GM18502 (cell line): ENCODE data around the gene NELFCD.
A peak's percentile ranks its signal among the peaks of the same experiment; 100 is the strongest.
"Not testable (repeated sequence)": the region's sequence is repeated elsewhere in the genome, so short reads cannot be mapped to it uniquely, and the experiment has no call there.

Experiments used
- ATAC-seq: cut with Tn5 transposase; IDR thresholded peaks from one replicate; pipeline ENCODE4 v1.9.1; 2021; ENCODE audit warnings: mild to moderate bottlenecking; ENCODE audit not compliant: unreplicated experiment, poor library complexity

The NELFCD gene

DNA sequence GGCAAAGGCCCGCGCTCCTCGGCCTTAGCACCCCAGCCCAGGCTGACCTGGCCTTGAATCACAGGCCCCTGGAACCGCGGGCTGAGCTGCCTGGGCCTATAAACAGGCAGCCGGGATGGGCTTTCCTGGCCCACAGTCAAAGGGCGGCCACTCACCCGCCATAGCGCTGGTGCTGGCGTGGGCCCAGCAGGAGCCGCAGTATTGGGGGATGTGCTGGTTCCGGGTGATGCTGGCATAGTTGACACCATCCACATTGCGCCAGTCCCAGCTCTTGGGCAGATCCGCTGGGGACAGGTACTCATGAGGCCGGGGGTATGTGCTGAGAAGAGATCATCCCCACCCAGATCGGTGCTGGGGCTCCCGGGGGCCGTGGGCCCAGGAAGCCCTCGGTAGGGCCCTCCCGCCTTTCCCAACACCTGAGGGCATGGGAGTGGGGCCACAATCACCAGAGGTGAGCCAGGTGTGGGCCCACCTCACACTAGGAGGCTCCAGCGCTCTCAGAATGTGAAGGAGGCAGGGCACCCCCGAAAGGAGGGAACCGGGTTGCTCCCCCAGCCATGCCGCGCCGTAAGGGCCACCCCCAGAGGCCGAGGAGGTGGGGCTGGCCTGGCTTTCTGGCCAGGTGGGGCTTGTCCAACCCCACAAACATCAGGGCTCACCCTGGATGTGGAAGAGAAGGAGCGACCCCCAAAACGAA lies 25.3 kb downstream of the NELFCD start:
- ATAC-seq, result no peak

GRCh38 chr20:59006864-59007664 lies 26.0 kb downstream of the NELFCD start, which contains the start of gene CTSZ:
CTSZ (minus strand) TSS chr20:59007254; CDS start chr20:59007128, 126 bp downstream.
- peak; percentile 24 for ATAC-seq

DNA sequence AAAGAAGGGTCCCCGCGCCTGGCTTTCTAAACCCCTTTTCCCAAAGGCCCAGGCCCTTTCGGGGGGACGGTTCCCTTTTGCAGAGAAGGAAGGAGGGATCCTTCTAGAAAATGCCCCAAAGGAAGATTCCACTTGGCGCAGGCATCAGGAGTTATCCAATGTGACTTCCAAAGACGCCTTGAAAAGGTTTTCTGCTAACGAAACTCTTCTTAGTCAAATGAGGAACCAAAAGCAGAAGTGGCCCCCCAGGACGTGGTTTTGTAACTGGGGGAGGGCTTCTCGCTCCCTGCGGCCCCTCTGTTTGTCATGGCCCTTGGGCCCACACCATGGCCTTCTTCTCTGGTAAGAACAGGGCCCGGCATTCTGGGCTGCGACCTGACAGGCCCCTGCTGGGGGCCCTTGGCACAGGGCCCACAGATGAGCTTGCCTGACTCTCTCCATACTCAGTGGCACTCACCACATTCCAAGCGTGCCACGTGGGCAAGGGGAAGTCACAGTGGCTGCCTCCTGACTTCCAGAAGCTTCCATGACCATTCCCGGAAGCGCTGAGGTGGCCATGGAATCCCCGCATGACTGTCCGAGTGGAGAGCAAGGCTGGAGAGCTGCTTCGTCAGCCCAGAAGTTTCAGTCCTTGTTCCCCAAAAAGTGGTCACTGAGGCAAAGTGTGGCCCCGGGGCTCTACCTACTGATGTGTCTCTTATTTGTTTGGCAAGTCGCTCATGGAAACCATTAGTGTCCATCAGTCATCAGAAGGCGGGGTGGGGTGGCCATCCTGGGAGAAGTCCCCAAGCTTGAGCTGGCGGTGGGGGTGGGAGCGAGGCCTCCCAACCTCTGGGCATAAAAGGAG lies 26.8 kb downstream of the NELFCD start:
- peak; percentile 43 for ATAC-seq

DNA sequence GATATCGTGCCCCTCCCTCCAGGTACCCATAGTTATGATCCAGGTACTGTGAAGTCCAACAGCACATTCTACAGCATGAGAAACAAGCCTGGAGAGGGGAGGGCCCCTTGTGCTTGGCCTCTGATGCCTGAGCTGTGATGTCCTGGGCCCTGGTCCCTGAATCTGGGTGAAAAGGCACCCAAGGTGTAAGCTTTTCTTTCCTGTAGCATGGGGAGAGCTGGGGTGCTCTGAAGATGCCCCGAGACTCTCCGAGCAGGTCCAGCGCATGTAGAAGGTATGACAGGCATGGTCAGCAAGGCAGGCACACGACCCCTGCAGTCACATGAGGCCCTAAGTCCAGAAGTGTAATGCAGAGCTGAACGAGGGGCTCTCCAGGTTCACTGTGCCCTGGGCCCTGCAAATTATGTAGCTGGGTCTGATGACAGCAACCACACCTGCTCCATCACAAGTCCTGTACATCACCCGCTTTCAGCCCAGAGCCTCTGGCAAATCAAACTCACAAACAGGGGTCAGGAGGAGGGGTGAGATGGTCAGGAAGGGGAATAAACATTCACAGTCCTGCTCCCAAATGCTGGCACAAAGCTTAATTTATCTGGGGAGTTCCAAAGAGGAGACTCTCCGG lies 27.8 kb downstream of the NELFCD start:
- ATAC-seq, result no peak

GRCh38 chr20:59010321-59010994 lies 29.4 kb downstream of the NELFCD start:
- no peak for ATAC-seq

DNA sequence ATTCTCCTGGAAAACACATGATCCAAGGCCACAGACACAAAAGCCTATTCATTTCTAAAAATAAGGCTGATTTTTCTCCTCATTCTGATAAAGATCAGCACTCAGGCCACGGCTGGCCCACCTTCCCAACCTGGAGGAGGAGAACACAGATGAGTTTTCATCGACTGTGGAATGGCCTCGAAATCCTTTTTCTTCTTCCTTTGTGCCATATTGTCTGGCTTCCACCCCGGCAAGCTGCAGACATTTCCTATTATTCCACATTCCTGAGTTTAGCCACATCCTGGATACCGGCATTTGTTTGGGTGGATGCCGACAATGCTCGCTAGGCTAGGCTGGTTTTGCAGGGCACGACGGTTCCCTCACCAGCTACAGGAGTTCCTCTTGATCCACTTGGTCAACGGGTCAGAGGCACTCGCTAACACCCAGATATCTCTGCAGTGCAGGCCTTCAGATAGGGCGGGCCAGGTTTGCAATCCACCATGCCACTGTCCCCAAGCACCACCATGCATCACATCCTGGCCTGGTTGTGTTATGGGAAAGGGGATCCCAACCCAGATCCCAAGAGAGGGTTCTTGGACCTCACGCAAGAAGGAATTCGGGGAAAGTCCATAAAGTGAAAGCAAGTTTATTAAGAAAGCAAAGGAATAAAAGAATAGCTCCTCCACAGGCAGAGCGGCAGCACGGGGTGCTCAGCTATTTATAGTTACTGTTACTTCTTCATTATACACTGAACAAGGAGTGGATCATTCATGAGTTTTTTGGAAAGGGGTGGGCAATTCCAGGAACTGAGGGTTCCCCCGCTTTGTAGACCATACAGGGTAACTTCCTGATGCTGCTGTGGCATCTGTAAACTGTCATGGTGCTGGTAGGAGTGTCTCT lies 30.2 kb downstream of the NELFCD start:
- ATAC-seq, result no peak

GRCh38 chr20:59011874-59012157 lies 30.8 kb downstream of the NELFCD start:
- ATAC-seq, result not testable (repeated sequence)

DNA sequence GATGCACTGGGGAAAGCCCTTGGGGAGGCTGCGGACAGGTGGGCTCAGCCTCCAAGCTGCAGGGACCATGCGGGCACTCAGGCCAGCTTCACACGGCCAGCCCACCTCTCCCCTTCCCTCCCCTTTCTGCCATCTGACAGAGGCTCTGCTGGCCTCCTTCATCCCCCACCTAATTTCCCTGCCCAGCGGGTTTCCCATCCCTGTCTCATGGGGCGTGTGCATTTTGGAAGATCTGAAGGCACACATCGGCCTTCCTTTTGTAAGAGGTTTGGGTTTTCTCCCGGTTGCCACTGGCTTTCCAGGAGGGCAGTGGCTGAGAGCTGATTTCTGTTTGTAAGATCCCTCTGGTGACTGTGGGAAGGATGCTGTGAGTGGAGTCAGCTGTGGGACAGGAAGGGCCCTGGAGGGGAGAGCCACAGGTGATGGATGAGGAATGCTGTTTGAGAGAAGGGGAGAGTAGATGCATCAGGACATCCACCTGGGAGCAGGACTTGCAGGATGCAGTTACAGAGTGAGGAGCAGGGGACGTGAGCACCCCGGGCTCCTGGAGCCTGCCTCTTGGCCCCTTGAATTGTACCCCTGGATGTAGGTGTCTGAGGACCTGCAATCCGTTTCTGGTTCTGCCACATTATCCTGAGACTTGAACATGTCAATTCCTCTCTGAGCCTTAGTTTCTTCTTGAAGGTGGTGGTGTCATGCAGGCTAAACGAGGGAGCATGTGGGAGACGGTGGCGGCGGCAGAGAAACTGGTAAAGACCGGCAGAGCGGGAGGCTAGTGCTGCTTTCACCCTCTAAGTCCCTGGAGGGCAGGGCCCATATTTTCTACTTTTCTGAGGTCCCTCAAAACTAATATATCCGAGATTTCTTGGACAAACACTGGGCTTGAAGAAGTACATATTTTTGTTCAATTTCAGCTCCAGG lies 32.2 kb downstream of the NELFCD start:
- ATAC-seq, result no peak

- ATAC-seq, result no peak
Measured at GRCh38 chr20:59013959-59014608, 33.0 kb downstream of the NELFCD start.

DNA sequence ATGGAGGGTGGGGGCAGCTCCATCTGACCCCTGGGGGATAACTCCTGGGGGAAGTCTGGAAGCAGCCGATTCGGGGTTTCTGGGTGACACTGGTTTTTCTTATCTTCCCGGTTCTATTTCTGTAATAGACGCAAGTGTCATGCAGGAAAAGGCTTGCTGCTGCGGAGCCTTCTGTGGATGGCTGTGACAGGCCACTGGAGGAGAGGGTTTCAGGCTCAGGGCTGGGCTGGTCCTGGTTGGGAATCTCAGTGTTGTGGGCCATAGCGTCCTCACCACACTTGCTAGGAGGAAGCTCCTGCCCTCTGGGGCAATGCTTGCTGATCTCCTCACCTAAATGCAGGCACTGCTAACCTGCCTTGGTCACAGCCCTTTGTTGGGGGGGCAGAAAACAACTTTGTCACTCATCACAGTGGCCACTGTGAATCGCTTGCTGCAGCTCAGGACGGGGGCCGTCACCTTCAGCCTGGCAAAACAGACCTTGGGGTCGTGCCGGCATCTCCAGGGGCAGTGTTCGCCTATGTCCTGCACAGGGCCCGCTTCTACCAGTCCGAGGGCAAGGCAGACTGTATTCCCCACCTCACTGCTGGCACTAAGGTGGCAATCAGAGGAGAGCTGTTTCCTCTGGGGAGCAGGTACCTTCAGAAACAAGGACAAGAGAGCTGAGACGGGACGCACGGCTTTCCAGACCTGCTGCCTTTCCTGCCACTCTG lies 33.8 kb downstream of the NELFCD start:
- ATAC-seq, result no peak

- ATAC-seq, result no peak
Measured at GRCh38 chr20:59015411-59015810, 34.4 kb downstream of the NELFCD start.

GRCh38 chr20:59015812-59016711 lies 35.0 kb downstream of the NELFCD start:
- ATAC-seq, result no peak

- ATAC-seq, result peak; percentile 55
Measured at GRCh38 chr20:59016795-59017492, 35.9 kb downstream of the NELFCD start.

- no peak for ATAC-seq
Measured at GRCh38 chr20:59017493-59018231, 36.6 kb downstream of the NELFCD start.

GRCh38 chr20:59018817-59019216 lies 37.8 kb downstream of the NELFCD start:
- no peak for ATAC-seq
